Heart left ventricle (tissue), 13 donors: ENCODE results near the gene SIRT1.

Source experiments
- CTCF ChIP-seq, 12 donors: fragments of 200-600 bp; sonication (generic) in 4 of 12; IDR thresholded peaks; one replicate each; pipeline versions ENCODE4 v1.5.0 to v1.8.0; 2018 to 2022; ENCODE audit warnings: antibody characterized with exemption in 12 of 12, mild to moderate bottlenecking in 5 of 12
- POLR2A ChIP-seq, 2 donors: fragments of 450-650 bp; IDR thresholded peaks; one replicate each; pipeline ENCODE4 v1.6.1; 2017; ENCODE audit warnings: antibody characterized with exemption in 2 of 2, mild to moderate bottlenecking in 2 of 2, moderate library complexity in 2 of 2
- donor health status: ischemic (EF 13 %, LVEDD 7.1; RV severe dilation, severe dysfunction).
- donor health status: DM: no; HTN: yes; CAD: no.
- donor health status: DM: no; HTN: no; CAD: no.
- donor health status: ischemic (EF 25% LVEDD 6.9; RV normal size, moderate dysfunction).
- donor health status: ischemic (EF 25% LVEDD 5.7; RV mildly dilated, moderate dysfunction).
- donor health status: ischemic (EF 35%, LVEDD 5.7; RV mildly dilated, moderate dysfunction).
- donor health status: nonischemic (EF 11% LVEDD 7.7; RV severe dilation, severe dysfunction).
- donor health status: DM: yes; HTN: yes; CAD: no.
- donor health status: PGD.
- donor health status: ischemic (EF 29% LVEDD 5.4; RV normal size, mild dysfunction).
- donor health status: nonischemic (EF 23%, LVEDD 6.1; RV moderate dilation, normal function).

GRCh38 chr10:67858971-67859370 lies 25.5 kb upstream of the SIRT1 start:
- TF ChIP-seq CTCF (IDR thresholded peaks at IDR 0.05), result no peak
- no peak for TF ChIP-seq POLR2A (IDR thresholded peaks at IDR 0.05)
